HG03439 (cell line): Measurements from ENCODE around the gene CRTC3.
A peak's percentile ranks its signal among the peaks of the same experiment; 100 is the strongest.
"Not testable (repeated sequence)": the region's sequence is repeated elsewhere in the genome, so short reads cannot be mapped to it uniquely, and the experiment has no call there.

Experiments used
- ATAC-seq: cut with Tn5 transposase; IDR thresholded peaks from one replicate; pipeline ENCODE4 v1.9.1; 2021; ENCODE audit warnings: mild to moderate bottlenecking, moderate library complexity; ENCODE audit not compliant: unreplicated experiment

The CRTC3 gene

DNA sequence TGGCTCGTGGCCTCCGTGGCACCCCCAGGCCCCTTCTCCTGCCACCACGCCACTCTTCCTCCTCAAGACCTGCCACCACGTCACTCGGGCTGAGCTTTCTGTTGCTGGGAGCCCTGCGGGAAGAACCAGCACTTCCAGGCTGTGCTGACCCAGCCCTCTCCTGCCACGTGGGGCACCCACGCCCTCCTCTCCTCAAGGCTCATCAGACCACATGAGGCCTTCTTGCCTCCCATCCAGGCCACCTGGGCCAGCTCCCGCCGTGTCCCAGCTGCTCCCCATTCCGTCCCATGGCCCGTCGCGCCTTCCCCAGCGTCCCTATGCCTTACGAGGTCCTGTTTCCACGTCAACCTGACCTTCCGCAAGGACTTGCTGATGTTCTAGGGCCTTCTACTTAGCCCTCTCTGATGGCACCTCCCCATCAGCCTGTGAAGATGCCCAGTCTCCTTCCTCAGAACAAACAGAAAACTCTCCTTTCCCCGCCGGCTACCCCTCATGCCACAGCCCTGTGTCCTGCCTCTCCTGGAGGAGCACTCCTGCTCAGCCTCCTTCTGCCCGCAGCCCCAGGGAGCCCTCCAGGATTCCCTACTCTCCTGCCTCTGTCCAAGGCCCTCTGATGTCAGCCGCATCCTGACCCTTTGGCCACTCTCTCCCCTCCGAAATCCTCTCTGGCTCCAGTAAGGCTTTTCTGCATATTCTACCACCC, 116.3 kb downstream of the CRTC3 start:
- no peak for ATAC-seq

DNA sequence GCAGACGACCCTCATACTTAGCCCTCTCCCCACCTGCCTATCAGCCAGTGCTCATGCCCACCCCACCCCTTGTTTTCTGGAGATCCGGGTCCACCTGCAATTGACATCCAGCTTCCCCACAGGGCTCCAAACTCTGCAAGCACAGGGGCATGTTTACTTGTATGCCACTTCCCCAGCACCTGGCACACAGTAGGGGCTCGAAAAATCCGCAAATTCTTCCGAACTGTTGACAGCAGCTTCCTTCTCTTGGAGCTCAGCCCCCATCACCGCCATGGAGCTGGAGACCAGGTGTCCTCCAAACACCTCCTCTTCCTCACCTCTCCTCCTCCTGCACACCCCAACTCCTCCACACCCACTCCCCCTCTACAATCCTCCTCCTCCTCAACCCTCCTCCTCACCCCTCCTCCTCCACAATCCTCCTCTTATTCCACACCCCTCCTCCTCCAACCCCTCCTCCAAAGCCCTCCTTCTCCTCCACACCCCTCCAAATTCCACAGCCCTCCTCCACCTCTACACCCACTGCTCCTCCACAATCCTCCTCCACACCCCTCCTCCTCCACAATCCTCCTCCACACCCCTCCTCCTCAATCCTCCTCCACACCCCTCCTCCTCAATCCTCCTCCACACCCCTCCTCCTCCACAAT, 117.1 kb downstream of the CRTC3 start:
- no peak for ATAC-seq

GRCh38 chr15:90647326-90647725, 117.6 kb downstream of the CRTC3 start:
- no peak for ATAC-seq

DNA sequence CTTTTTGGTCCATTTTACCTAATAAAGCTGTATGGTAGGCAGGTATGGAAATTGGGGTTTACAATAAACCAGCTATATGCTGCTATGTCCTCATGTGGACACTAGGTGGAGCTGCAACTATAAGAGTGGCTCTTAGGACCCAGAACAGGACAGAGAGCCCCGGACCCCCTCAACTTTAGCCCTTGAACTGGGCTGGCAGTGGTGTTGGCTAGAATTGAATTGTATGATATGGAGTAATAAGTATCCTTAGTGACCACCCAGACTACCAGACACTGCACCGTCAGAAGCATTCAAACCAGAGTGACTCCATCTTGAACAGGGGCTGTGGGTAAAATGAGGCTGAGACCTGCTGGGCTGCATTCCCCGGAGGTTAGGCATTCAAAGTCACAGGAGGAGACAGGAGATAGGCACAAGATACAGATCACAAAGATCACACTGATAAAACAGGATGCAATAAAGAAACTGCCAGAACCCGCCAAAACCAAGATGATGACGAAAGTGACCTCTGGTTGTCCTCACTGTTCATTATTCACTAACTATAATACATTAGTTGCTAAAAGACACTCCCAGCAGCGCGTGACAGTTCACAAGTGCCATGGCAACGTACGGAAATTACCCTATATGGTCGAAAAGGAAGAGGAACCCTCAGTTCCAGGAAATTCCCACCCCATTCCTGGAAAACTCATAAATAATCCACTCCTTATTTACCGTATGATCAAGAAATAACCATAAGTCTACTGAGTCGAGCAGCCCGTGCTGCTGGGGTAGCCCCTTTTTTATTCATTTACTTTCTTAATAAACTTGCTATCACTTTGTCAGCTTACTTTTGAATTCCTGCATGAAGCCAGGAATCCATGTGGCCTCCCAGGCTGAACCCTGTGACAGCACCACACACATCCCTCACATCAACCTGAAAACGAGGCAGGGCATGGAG, 118.7 kb downstream of the CRTC3 start:
- ATAC-seq: peak; percentile 45

DNA sequence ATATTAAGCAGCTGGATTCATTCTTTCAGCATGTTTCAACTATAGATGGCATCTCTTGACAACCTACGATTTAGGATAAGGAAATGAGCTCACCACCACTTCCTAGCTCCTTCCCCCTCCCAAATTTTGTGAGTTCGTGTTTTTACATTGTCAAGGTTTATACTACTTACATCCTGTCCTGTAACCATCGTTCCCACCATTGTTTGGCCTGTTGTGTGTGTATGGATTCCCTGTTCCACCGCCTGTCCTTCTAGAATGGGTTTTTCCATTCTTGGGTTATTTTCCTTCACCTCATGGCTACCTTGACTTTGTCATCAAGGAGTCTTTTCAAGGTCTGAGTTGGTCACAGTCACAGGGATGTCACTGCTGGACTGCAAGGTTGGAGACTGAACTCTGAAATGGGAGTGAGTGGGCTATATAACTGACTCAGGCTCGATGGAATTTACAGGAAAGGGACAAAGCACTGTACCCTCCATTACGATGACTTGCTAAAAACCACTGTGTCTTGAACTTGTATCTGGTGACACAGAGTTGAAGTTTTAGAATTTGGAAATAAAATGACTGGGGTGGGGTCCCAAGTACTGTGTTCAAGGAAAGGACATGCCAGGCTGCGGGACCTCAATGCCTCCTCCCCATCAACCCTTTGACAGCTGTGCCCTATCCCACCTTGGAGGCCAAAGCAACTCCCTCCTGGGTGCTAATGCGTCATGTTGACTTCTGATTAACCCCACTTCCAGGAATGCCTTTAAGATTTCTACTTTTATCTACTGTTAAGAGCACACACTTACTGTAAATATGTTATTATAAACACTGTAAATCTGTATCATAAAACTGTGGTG, 120.6 kb downstream of the CRTC3 start:
- ATAC-seq: no peak

- no peak for ATAC-seq
Observed at GRCh38 chr15:90650956-90651689, 121.4 kb downstream of the CRTC3 start.

- ATAC-seq: no peak
Observed at GRCh38 chr15:90654233-90655136, 124.8 kb downstream of the CRTC3 start.

- peak; percentile 33 for ATAC-seq
Observed at GRCh38 chr15:90657520-90658172, 127.9 kb downstream of the CRTC3 start.

- ATAC-seq: no peak
Observed at GRCh38 chr15:90659481-90659880, 129.8 kb downstream of the CRTC3 start.

GRCh38 chr15:90660195-90660998, 130.7 kb downstream of the CRTC3 start:
- peak; percentile 58 for ATAC-seq

- not testable (repeated sequence) for ATAC-seq
Observed at GRCh38 chr15:90660999-90661330, 131.2 kb downstream of the CRTC3 start.

GRCh38 chr15:90664081-90664461, 134.3 kb downstream of the CRTC3 start:
- ATAC-seq: not testable (repeated sequence)

DNA sequence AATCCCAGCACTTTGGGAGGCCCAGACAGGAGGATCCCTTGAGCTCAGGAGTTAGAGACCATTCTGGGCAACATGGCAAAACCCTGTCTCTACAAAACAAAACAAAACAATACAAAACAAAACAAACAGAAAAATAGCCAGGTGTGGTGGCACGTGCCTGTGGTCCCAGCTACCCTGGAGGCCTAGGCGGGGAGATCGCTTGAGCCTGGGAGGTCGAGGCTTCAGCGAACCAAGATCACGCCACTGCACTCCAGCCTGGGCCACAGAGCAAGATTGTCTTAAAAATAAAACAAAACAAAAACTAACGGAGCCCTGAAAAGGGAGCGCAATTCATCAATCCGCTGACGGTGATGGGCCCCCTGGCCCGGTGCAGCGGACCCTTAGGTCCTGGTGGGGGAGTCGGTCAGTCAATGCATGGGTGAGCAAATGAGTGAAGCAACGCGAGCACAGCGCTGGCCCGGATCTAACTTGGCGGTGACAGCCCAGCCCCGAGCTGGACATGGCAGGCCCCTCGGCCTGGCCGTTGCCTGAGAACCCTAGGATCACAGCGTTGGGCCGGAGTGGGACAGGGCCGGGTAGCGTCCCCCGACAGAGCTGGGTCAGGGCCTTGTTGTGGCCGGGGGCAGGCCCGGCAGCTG, 135.0 kb downstream of the CRTC3 start:
- ATAC-seq: no peak

- peak; percentile 33 for ATAC-seq
Observed at GRCh38 chr15:90665288-90666134, 135.8 kb downstream of the CRTC3 start.

- no peak for ATAC-seq
Observed at GRCh38 chr15:90666135-90666909, 136.6 kb downstream of the CRTC3 start.
